Hepatocyte (in vitro differentiated cells): ENCODE data around the gene OR2K2. TPM values are rescaled to one million over a fixed set of nuclear protein-coding genes. Genes with fewer than 3 reads are reported as not detected.

Experiments
- DNase-seq: peaks from one replicate; pipeline ENCODE4 v3.0.0-alpha.2; 2016; ENCODE audit warnings: low spot score
- H2AFZ ChIP-seq: fragments of 200-600 bp; sonication (generic); 2 replicates; pipeline ENCODE4 v1.6.0; 2016; ENCODE audit warnings: antibody characterized with exemption, mild to moderate bottlenecking
- H3K27ac ChIP-seq: fragments of 200-600 bp; sonication (generic); 2 replicates; pipeline ENCODE4 v1.5.1; 2016; ENCODE audit warnings: mild to moderate bottlenecking
- H3K27me3 ChIP-seq: fragments of 200-600 bp; sonication (generic); 2 replicates; pipeline ENCODE4 v1.6.1; 2016
- H3K36me3 ChIP-seq: fragments of 200-600 bp; sonication (generic); replicated peaks from 2 replicates; pipeline ENCODE4 v1.5.1; 2016; ENCODE audit warnings: low read depth; ENCODE audit not compliant: insufficient read depth
- H3K4me1 ChIP-seq: fragments of 200-600 bp; sonication (generic); 2 replicates; pipeline ENCODE4 v1.5.1; 2016; ENCODE audit warnings: mild to moderate bottlenecking, moderate library complexity; ENCODE audit not compliant: insufficient read depth
- H3K4me2 ChIP-seq: fragments of 200-600 bp; sonication (generic); 2 replicates; pipeline ENCODE4 v1.6.0; 2016
- H3K4me3 ChIP-seq: fragments of 200-600 bp; sonication (generic); 2 replicates; pipeline ENCODE4 v1.5.1; 2016; ENCODE audit warnings: mild to moderate bottlenecking
- H3K79me2 ChIP-seq: fragments of 200-600 bp; sonication (generic); 2 replicates; pipeline ENCODE4 v1.6.0; 2017; ENCODE audit warnings: mild to moderate bottlenecking
- H3K9me2 ChIP-seq: fragments of 200-600 bp; sonication (generic); replicated peaks from 2 replicates; pipeline ENCODE4 v1.6.0; 2017; ENCODE audit warnings: mild to moderate bottlenecking; ENCODE audit not compliant: insufficient read depth
- H3K9me3 ChIP-seq: fragments of 200-600 bp; sonication (generic); 2 replicates; pipeline ENCODE4 v1.5.1; 2016; ENCODE audit warnings: low read depth, mild to moderate bottlenecking
- H4K20me1 ChIP-seq: fragments of 200-600 bp; sonication (generic); 2 replicates; pipeline ENCODE4 v1.6.0; 2016; ENCODE audit warnings: mild to moderate bottlenecking; ENCODE audit not compliant: insufficient read depth, poor library complexity, severe bottlenecking
- EZH2 ChIP-seq: fragments of 200-600 bp; sonication (generic); IDR thresholded peaks from 2 replicates; pipeline ENCODE4 v1.6.1; 2016; ENCODE audit warnings: antibody characterized with exemption, mild to moderate bottlenecking, borderline replicate concordance
- EZH2phosphoT487 ChIP-seq: fragments of 200-600 bp; sonication (generic); IDR thresholded peaks from one replicate; pipeline ENCODE4 v1.6.1; 2018; ENCODE audit warnings: antibody characterized with exemption, mild to moderate bottlenecking, low read depth, moderate library complexity; ENCODE audit not compliant: unreplicated experiment, severe bottlenecking
- WGBS: methylation state at CpG from one replicate; pipeline ENCODE4 v1.1.6; 2016; ENCODE audit warnings: low lambda C conversion rate; ENCODE audit errors: missing lambda C conversion rate; 5-methylcytosine and 5-hydroxymethylcytosine counted together
- polyA plus RNA-seq: library from polyadenylated mRNA; unstranded; fragments of >200 nt; fragmentation: Nextera tagmentation; extraction: Ambion mirVana; gene quantifications from 2 replicates; pipeline ENCODE4 v1.2.1, GENCODE V29; 2016
- total RNA-seq: library from RNA; depleted of rRNA; stranded (reverse); fragments of >200 nt; gene quantifications from 2 replicates; pipeline ENCODE4 v1.2.3, GENCODE V29; 2014
- TF ChIP-seq, protein P1 (sequence below): fragments of 200-600 bp; sonication (generic); IDR thresholded peaks from 2 replicates; pipeline ENCODE4 v1.5.1; 2016; ENCODE audit warnings: antibody characterized with exemption, mild to moderate bottlenecking; ENCODE audit not compliant: poor library complexity

Gene OR2K2, protein sequence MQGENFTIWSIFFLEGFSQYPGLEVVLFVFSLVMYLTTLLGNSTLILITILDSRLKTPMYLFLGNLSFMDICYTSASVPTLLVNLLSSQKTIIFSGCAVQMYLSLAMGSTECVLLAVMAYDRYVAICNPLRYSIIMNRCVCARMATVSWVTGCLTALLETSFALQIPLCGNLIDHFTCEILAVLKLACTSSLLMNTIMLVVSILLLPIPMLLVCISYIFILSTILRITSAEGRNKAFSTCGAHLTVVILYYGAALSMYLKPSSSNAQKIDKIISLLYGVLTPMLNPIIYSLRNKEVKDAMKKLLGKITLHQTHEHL
- total RNA-seq (not detected in 2 replicates), polyA plus RNA-seq (not detected in 2 replicates)

DNA sequence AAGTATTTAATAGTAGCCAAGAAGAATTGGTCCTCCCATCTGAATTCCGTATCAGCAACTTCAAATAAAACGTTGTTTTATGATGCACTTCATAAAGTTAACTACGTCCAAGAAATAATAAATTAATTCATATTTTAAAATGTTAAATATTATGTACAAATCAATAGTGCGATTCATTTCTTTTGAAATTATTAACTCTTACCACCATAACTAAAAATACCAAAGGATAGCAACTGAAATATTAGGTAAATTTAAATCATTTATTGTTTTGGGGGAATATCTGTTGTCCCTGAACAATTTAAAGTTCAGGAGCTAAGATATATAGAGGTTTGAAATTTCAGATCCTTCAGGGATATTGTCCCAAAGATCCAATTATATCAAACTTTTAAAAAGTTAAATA, at the start of gene OR2K2:
TSS of gene OR2K2 (minus strand) at position 101 of the 400 bp plus-strand sequence. CDS start 1,791 bp downstream, outside the sequence.
- H3K9me2 ChIP-seq: peaks cover 3% of the 10 kb centered on the region
- H3K79me2 ChIP-seq: no peaks in the 10 kb centered on the region
- H2AFZ ChIP-seq: no peak within 1 kb of the TSS
- no peaks in the 10 kb centered on the region for H3K4me1 ChIP-seq
- no peak within 1 kb of the TSS for H3K4me3 ChIP-seq
- no peak within 1 kb of the TSS for H3K4me2 ChIP-seq
- H3K27ac ChIP-seq: no peak within 1 kb of the TSS
- no peak for TF ChIP-seq EZH2phosphoT487
- TF ChIP-seq, protein P1, sequence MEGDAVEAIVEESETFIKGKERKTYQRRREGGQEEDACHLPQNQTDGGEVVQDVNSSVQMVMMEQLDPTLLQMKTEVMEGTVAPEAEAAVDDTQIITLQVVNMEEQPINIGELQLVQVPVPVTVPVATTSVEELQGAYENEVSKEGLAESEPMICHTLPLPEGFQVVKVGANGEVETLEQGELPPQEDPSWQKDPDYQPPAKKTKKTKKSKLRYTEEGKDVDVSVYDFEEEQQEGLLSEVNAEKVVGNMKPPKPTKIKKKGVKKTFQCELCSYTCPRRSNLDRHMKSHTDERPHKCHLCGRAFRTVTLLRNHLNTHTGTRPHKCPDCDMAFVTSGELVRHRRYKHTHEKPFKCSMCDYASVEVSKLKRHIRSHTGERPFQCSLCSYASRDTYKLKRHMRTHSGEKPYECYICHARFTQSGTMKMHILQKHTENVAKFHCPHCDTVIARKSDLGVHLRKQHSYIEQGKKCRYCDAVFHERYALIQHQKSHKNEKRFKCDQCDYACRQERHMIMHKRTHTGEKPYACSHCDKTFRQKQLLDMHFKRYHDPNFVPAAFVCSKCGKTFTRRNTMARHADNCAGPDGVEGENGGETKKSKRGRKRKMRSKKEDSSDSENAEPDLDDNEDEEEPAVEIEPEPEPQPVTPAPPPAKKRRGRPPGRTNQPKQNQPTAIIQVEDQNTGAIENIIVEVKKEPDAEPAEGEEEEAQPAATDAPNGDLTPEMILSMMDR: no peak
- TF ChIP-seq EZH2: no peak
- no peaks in the 10 kb centered on the region for H3K9me3 ChIP-seq
- H4K20me1 ChIP-seq: no peaks in the 10 kb centered on the region
- WGBS: 89% methylated on average over 4 of the region's 4 CpGs
- no peaks in the 10 kb centered on the region for H3K27me3 ChIP-seq
- no peak for DNase-seq
- no peaks in the 10 kb centered on the region for H3K36me3 ChIP-seq

DNA sequence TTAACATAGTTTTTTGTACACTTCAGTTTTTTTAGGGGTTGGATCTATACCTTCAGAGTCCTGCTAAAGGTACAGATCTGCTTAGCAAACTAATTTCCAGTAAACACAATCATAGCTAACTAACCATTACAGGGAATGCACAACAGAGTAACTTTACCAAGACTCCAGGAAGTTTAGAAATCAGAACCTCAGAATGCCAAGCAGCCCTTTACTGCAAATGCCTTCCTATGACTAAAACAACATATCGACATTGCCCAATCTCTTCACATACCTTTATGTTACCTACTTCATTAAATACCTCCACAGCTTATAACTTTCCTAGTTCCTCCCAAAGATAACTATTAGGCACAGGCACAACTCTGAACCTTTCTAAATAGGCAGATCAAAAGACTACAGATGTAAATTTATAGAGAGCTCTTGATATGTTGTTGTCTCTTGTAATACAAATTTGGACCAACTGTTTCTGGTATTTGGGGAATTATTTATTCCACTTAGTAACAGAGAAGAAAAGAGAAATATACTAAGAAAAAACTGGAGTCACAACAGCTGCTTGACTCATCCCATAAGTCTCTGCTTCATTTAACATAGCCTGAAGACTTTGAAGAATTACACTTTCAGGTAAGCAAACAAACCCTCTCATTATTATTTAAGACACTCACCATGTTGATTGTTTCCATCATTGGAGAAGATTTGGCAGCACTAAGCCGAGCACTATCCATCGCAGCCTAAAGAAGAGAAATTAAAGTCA, 46.0 kb upstream of the OR2K2 start:
- Histone ChIP-seq H3K27me3 (no peaks in the 10 kb centered on the region), H3K4me1 (no peaks in the 10 kb centered on the region), H3K4me2 (no peak overlapping the region), H3K4me3 (no peak overlapping the region), H3K9me3 (no peaks in the 10 kb centered on the region), H3K9me2 (no peaks in the 10 kb centered on the region), H2AFZ (no peak overlapping the region), H3K79me2 (no peaks in the 10 kb centered on the region), H3K36me3 (peaks cover 4% of the 10 kb centered on the region), H3K27ac (no peak overlapping the region), H4K20me1 (no peaks in the 10 kb centered on the region)
- TF ChIP-seq, protein P1: no peak
- TF ChIP-seq EZH2phosphoT487 (no peak), EZH2 (no peak)
- WGBS: 94% methylated on average over 3 of the region's 3 CpGs
- no peak for DNase-seq

DNA sequence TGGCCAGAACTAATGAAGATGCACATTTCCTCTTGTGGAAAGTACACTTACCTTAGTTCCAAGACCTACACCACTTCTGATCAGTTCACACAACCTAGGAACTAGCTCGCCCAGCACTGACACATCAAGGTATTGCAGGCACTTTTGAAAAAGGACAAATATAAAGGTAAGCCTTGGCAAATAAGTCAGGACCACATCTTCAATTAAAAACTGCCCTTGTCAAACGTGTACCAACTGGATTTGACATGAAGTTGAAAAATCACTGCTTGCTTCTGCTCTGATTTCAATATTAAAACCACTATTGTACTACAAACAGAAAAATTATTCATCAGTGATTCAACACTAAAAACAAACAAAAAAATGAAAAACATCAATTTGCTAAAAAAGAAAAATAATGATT, 45.0 kb upstream of the OR2K2 start:
- Histone ChIP-seq H3K4me2 (no peak overlapping the region), H3K27ac (no peak overlapping the region), H4K20me1 (no peaks in the 10 kb centered on the region), H2AFZ (no peak overlapping the region), H3K27me3 (no peaks in the 10 kb centered on the region), H3K9me2 (no peaks in the 10 kb centered on the region), H3K36me3 (peaks cover 4% of the 10 kb centered on the region), H3K4me3 (no peak overlapping the region), H3K4me1 (no peaks in the 10 kb centered on the region), H3K9me3 (no peaks in the 10 kb centered on the region), H3K79me2 (no peaks in the 10 kb centered on the region)
- 95% methylated on average over 2 of the region's 2 CpGs for WGBS
- TF ChIP-seq EZH2: no peak
- no peak for TF ChIP-seq EZH2phosphoT487
- TF ChIP-seq, protein P1: no peak
- DNase-seq: no peak
